Fibroblast of skin of right quadriceps (primary cell): ENCODE measurements around the gene CINP.
"Not testable (repeated sequence)": the region's sequence is repeated elsewhere in the genome, so short reads cannot be mapped to it uniquely, and the experiment has no call there.

Experiments
- DNase-seq: peaks from one replicate; pipeline ENCODE4 v3.0.0-alpha.2; 2013

Gene CINP

DNA sequence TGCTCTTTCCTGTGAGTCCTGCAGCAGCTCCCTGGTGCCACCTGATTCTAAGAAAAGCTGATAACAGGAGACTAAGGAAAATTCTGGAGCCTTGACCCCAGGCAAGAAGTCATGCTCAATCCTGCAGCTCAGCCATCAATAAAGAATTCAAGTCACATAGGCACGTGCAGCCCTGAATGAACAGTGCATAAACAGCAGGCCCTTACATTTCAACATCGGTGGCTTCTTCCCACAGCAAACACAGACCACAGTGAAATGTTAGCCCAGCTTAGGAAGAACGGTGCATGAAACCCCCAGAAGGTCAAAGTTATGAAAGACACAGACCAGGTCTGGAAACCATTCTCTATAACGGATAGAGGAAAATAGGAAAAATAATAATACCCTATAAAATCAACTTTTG lies 10.5 kb downstream of the CINP start:
- DNase-seq: no peak

DNA sequence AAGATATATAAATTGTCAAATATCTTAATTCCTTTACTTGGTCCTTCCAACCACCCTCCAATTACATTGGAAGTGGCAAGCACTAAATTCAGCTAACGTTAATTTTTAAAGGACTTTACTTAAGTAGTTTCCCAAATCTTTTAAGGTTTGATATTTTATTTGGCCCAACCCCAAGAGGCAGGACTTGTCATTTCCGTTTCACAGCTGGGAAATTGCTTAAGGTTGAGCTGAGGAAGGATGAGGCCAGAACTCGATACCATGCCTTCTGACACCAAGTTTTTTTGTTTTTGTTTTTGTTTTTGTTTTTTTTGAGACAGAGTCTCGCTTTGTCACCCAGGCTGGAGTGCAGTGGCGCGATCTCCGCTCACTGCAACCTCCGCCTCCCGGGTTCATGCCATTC lies 11.1 kb downstream of the CINP start:
- not testable (repeated sequence) for DNase-seq

DNA sequence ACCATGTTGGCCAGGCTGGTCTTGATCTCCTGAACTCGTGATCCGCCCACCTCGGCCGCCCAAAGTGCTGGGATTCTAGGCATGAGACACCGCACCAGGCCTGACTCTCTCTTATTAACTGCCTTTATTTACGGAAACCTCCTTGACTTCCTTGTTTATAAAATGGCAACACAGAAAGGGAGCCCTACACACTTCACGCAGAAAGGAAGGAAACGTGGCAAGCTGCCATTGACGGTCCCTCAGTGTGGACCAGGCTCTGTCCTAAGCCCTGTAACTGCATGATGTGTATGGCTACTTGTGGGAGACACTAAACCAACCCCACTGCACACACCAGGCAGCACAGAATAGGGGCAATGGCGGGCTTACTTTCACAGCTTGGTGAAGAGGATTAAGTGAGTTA lies 11.7 kb downstream of the CINP start:
- no peak for DNase-seq

DNA sequence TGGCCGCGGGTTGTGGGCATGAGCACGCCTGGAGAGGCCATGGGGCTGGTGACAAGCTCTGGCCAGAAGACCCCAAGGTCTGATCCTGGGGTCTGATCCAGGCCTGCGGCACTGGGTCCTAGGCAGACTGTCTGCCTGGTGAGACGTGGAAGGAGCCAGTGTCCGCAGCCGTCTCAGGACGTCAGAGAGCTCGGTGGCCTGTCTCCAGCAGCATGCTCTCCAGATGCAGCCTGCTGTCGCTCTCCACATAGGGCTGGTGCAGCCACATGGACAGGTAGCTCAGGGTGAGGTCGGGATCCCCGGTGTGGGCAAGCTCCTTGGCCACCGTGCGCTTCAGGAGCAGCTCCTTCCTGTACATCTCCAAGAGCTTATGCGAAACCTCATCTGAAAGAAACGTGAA lies 14.3 kb downstream of the CINP start:
- DNase-seq: no peak

DNA sequence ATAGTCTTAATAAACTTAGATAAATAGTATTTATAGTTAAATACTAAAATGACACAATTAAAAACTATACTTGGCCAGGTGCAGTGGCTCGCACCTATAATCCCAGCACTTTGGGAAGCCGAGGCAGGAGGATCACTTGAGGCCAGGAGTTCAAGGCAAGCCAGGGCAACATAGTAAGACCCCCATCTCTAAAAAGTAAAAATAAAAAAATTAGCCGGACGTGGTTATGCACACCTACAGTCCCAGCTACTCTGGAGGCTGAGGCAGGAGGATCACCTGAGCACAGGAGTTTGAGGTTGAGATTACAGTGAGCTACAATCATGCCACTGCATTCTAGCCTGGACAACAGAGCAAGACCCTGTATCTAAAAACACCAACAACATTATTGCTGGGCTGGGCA lies 16.0 kb downstream of the CINP start:
- DNase-seq: no peak

DNA sequence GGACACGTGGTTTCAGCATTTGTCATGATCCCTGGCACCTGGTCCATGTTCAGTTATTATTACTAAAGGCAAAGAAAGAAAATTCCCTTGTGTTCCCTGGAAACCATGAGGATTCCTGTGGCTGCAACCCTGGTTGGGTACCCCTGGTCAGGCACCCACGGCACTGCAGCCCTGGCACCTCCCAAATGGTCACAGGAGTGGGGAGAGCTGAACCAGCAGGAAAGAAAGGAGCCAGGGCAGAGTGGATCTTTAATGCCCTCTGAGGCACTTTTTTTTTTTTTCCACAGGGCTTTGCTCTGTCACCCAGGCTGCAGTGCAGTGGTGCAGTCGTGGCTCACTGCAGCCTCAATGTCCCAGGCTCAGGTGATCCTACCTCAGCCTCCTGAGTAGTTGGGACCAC lies 17.5 kb downstream of the CINP start:
- DNase-seq: no peak

DNA sequence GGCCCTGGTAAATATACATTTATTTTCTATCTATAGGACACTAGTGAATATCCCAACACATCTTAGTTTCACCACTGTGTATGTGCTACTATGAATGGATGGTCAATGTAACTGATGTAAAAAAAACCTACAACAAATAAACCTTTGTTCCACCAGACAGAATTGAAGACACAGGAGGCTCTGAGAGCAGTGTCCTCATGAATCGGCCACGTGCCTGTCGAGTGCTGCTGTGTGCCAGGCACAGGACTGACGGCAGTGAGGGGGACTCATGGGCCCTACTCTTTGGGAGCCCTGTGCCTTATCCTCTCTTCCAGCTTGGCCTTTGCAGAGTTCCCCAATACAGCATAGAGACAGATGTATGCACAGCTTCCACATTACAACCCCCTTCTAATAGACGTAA lies 18.2 kb downstream of the CINP start:
- no peak for DNase-seq

DNA sequence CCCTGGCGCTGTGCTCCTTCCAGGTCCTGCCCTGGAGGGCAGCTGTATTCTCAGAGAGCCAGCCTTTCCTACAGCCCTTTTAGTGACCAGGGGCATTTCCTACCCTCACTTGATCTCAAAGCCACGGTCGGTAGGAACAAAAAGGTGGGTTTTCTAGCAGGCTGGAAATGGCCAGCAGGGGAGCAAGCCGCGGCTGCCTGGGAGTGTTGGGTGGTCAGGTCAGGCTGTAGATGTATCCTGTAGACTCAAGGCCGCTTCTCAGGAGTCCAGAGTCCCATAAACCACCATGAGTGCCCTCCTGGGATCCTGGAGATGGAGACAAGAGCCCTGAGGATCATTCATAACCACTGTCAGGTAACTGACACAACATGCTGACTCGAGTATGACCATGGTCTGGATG lies 18.6 kb downstream of the CINP start:
- DNase-seq: no peak

DNA sequence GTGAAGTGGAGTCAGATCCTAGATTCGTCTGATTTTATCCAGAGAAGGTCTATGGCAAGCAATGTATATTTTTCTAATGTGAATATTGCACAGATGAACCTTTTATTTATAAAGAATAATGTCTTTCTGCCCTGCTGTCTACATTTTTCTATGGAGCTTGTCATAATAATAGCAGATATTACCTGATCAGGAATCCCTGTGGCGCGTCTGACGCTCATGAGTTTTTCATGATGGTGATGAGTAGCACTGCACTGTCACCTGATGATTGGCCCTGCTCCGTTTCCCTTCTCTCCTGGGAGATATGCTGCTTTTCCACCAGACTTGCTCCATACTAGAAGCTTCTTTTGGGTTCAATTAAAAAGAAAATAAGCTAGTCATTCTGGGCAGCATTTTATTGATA lies 20.5 kb downstream of the CINP start:
- DNase-seq: no peak

DNA sequence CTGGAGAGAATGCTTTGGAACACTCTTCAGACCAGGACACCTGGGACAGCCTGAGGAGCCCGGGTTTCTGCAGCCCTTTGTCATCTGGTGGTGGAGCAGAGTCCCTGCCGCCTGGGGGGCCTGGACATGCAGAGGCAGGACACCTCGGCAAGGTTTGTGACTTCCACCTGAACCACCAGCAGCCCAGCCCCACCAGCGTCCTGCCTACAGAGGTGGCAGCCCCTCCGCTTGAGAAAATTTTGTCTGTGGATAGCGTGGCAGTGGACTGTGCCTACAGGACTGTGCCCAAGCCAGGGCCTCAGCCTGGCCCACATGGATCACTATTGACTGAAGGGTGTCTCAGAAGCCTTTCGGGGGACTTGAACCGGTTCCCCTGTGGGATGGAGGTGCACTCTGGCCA lies 21.1 kb downstream of the CINP start:
- DNase-seq: no peak

DNA sequence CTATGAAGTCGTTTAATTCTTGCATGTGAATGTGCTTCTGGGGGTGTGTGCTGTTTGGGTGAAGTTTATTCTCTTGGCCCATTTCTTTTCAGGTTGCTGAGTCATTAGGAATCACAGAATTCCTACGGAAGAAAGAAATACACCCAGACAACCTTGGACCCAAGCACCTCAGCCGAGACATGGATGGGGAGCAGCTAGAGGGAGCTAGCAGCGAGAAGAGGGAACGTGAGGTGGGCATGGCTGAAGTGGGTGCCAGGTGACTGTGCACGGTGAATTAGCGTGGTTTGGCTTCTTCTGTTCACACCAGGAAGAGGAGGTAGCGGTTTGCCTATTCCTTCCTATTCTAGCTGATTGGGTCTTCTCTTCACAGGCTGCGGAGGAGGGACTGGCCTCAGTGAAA lies 24.0 kb downstream of the CINP start:
- no peak for DNase-seq

DNA sequence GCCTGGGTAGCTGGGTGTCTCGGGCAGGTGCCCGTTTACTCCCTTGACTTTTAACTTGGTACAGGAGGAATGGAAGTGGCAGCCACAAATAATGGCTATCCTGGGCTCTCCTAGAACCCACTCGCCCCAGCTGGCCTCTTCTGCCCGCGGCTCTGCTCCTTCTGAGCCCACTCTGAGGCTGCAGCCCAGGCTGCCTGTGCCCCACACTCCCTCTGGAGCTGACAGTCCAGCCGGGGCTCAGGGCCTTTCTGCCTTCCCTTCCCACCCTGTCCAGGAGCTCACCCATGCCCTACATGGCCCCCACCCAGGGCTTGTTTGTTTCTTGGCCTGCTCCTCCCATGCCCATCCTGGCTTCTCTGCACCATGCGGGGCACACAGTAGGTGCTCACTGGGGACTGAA lies 27.5 kb downstream of the CINP start:
- no peak for DNase-seq

DNA sequence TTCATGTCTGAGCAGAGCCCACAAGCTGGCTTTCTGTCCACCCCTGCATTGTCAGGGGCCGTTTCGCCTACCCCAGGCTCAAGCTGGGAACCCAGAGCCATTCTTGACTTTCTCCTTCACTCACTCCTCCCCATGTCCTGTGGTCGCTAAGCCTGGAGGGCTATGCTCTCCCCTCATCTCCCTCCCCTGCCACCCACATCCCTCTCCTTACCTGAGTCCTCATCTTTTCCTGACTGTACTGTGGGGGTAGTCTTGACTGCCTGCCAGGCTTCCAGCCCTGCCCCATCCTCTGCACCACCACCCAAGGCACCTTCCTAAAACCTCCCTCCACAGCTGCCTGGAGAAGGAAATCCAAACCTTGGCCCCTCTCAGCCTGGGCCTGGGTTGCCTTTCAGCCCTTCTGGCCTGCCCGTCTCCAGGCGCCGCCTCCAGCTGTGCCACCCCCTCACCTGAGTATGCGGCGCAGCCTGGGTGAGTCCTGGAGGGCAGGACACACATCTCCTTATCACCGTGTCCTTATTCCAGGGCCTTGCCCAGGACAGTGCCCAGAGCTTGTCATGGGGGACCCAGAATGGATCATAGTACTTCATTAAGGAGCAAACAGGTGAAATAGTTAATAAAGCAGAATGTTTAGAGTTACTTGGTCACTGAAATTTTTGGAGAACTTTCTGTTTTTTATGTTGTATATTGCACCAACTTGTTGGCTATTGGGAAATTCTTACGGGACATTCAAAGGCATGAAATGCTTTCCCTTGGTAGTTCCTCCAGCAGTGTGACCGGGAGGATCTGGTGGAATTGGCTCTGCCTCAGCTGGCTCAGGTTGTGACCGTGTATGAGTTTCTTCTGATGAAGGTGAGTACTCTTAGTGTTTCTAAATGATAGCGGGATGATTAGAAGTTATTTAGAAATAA lies 28.6 kb downstream of the CINP start:
- no peak for DNase-seq

DNA sequence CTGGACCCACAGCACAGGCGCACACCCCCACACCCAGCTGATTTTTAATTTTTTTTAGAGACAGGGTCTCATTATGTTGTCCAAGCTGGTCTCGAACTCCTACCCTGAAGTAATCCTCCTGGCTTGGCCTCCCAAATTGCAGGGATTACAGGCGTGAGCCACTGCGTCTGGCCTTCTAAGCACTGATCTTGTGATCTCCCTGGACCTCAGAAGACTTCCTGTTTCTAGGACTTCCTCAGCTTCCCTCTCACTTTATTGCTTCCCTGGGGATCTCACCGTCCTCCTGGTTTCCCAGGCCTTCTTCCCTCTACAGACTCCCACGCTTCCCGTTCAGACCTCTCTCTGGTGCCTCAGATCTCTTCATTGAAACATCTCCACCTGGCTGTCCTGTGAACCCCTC lies 29.3 kb downstream of the CINP start:
- no peak for DNase-seq

DNA sequence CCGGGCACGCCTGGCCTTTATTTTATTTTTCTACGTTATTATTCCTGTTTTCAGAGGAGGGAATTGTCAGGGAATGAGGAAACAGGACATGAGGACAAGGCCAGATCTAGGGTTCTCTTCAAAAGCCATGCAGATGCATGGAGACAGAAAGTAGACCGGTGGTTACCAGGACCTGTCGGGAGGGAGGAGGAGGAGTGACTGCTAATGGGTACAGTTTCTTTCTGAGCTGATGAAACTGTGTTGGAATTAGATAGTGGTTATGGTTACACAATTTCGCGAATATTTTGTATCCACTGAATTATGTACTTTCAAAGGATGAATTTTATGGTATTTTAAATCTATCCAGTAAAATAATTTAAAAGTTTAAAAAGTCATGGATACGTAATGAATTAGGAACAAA lies 31.9 kb downstream of the CINP start:
- no peak for DNase-seq

DNA sequence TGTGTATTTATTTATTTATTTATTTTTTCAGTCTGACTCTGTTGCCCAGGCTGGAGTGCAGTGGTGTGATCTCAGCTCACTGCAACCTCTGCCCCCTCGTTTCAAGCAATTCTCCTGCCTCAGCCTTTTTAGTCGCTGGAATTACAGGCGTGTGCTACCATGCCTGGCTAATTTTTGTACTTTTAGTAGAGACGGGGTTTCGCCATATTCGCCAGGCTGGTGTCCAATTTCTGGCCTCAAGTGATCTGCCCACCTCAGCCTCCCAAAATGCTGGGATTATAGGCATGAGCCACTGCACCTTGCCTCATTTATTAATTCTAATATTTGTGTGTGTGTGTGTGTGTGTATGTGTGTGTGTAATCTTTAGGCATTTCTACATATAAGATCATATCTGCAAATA lies 33.3 kb downstream of the CINP start:
- not testable (repeated sequence) for DNase-seq

DNA sequence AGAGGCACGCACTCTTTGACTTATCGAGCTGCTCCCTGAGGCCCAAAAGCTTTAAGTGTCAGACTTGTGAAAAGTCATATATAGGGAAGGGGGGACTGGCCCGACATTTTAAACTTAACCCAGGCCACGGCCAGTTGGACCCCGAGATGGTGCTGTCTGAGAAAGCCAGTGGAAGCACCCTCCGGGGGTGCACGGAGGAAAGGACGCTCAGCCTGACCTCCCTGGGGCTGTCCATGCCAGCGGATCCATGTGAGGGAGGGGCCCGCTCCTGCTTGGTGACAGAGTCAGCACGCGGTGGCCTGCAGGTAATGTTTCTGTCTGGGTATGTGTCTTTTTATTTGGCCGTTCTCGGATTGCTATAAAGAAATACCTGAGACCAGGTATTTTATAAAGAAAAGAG lies 36.1 kb downstream of the CINP start:
- no peak for DNase-seq

DNA sequence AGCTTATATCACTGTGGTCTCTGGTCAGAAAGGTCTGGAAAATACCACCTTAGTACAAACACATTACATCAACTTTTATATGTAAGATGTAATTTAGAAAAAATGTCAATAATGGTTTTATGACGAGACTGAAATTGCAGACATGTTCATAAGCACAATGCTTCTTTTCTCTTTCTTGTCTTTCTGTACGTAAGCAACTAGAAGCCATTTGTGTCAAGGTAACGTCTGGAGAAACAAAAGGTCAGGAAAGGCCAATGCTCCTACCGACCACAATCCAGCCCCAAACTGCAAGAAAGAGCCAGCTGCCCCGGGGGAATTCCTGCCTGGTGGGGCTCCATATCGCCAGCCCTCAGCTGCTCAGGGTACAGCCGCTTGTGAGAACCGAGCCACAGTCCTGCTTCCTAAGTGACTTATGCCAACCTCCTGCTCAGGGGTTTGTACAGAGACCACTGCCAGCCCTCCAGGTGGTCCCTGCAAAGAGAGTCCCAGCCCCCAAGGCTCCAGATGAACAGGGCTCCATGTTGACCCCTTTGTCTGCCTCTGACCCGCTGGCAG lies 36.8 kb downstream of the CINP start:
- no peak for DNase-seq

DNA sequence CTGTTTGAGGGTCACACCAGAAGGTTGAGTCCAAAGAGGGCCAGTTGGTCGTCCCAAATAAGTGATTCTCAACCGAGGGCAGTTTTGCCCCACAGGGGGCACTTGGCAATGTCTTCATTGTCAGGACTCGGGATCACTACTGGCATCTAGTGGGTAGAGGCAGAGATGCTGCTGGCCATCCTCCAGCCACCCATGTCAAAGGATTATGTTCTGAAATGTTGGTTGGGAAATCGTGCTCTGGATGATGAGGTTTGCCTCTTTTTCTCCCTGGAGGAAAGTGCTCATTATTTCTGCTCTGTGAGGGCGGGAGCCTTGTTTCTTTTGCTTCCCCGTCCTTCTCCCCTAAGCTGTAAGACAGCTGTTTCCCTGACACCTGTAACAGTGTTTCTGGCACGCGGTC lies 39.6 kb downstream of the CINP start:
- peak; percentile 82 for DNase-seq

DNA sequence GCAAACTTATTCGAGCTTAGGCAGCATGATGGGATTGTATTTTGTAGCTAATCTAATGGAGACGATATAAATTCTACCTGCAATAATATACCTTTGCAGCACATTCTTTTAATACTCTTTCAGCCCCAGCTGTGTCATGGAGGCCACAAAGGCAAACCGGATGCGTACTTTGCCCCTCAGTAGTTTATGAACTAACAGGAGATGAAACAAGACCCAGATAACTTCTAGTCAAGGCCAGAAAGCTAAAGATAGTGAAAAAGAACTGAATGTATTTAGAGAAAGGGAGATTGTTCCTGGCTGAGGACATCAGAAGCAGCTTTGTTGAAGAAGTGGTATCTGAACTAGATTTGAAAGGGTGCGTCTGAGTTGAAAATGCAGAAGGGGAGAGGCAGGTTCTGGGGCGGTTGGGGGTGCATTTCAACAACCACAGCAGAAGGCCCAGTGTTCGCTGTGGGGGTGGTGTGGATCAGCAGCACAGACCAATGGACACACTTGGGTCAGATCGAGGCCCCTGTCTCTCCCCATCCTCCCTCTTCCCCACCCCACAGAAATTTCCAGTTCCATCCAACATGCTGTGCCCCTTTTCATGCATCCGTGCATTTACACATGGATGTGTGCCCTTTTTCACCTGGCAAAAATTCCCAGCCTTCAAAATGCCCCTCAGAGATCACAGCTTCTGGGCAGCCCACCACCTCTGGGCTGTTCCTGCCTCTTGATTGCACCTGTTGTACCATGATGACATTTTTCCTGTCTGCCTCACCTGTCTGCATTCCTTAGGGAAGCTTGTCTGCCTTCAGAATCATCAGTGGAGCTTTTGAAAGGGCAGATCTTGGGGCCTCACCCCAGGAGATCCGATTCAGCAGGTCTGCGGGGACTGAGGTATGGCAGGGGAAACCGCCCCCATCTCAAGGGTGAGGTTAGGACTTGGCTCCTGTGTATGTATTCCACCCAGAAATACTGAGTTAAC lies 41.0 kb downstream of the CINP start:
- DNase-seq: no peak

DNA sequence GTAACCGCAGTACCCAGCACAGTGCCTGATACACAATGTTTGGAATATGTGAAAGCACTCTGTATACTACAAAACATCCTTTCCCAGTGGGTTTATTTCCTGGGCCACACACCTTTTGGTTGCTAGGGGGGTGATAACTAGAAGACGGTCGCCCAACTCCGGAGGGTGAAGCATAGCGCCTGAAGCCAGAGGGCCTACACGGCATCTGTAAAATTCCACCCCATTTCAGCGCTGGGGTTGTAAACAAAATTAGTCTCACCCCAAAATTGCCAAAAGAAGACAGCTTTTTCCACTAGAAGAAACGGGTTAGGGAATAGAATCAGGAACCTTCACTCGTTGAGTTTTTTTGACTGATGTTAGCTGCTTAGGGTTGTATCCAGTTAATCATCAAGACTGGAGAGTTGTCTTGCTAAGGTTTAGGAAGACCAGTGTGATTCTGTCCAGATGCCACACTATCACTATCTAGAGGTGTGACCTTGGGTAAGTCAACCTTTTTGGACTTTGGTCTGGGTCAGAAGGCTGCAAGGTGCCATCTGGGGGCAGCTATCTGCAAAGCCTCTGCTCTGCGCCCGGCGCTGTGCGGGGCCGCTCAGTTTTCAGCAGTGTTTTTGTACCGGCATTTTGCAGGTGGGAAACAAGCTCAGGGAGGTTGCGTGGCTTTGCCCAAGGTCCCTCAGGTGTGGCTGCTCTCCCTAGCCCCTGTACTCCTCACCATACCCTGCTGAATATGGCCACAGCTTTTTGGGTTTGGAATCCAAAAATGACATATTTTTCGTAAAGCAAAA lies 41.8 kb downstream of the CINP start:
- DNase-seq: no peak

DNA sequence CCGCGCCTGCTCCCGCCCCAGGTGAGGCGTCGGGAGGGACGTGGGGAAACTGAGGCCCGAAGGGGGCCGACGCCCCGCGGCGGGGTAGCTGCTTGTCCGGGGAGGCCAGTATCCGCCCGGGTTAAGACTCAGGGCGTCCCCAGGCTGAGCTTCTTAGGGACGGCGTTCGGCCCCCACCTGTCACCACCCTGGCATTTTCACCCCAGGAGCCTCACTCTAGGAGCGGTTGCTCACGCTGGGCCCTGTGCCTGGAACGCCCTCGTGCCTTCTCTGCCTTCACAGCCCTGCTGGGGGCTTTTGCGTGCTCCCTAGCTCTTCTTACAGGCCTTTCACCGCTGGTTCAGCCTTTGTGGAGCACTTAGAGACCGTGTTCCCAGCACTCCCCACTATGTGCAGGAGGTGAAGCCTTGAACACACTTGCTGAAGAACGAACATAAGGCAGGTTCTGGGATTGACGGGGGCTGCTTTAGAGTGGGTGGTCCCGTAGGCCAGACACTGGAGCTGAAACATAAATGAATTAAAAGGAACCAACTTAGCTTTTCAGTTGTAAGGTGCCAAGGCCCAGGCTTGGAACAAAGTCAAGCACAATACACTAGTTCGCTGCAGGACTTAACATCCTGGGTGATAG lies 42.5 kb downstream of the CINP start:
- DNase-seq: peak; percentile 42
